ENCODE measurements around the gene SLC12A4.

GRCh38 chr16:67928561-67929364 lies 39.7 kb downstream of the SLC12A4 start:
- TF ChIP-seq POLR2AphosphoS5 (IDR thresholded peaks at IDR 0.05; ENCODE audit: low read depth, low read length) = peak; percentile 20
- peak; percentile 30; the same call in 1 of the 2 replicates for TF ChIP-seq POLR2A (IDR thresholded peaks at IDR 0.05; ENCODE audit: low read depth, low read length)
- TF ChIP-seq TAF1 (IDR thresholded peaks at IDR 0.05; ENCODE audit: low read depth, low read length) = no peak
- no peak for TF ChIP-seq POU2F2 (IDR thresholded peaks at IDR 0.05; ENCODE audit: low read depth, low read length)
